IMR-90 (cell line): Measurements from ENCODE around the gene VDR. TPM values are rescaled to one million over a fixed set of nuclear protein-coding genes. Genes with fewer than 3 reads are reported as not detected.

Source experiments
- ATAC-seq: fragments of 200-7000 bp; cut with Tn5 transposase; 2 replicates; pipeline ENCODE4 v1.9.1; 2020; ENCODE audit warnings: low read depth, mild to moderate bottlenecking, moderate library complexity
- BruUV-seq: library from RNA; stranded (reverse); fragments of 400-500 nt; replicated peaks from 2 replicates; lab custom pipeline; 2021; lab: Mats Ljungman, UMichigan
- CTCF ChIA-PET: fragments of 300-600 bp; formaldehyde crosslinking; extraction: SDS; loops from one replicate; lab custom pipeline; 2021; ENCODE audit warnings: antibody characterized with exemption; lab: Yijun Ruan, JAX
- POLR2A ChIA-PET: fragments of 300-600 bp; sonication (Branson Sonifier 250); formaldehyde crosslinking; loops from one replicate; lab custom pipeline; 2022; ENCODE audit warnings: antibody characterized with exemption; ENCODE audit not compliant: unreplicated experiment; lab: Charles Lee
- DNase-seq: peaks from one replicate; pipeline ENCODE4 v3.0.0; 2013
- H2AFZ ChIP-seq: replicated peaks from 2 replicates; pipeline ENCODE3; 2013; ENCODE audit warnings: low read length, mild to moderate bottlenecking; ENCODE audit not compliant: poor library complexity
- H2AK5ac ChIP-seq: 2 replicates; pipeline ENCODE4 v1.6.1; 2013; ENCODE audit warnings: low read depth, low read length, inconsistent platforms
- H2AK9ac ChIP-seq: replicated peaks from 2 replicates; pipeline ENCODE3; 2013; ENCODE audit warnings: mild to moderate bottlenecking, low read depth, low read length, moderate library complexity; ENCODE audit not compliant: poor library complexity
- H2BK120ac ChIP-seq: 2 replicates; pipeline ENCODE4 v1.6.1; 2013; ENCODE audit warnings: low read depth, low read length, inconsistent platforms
- H2BK15ac ChIP-seq: 3 replicates; pipeline ENCODE4 v1.6.1; 2013; ENCODE audit warnings: low read depth, low read length, inconsistent platforms
- H2BK20ac ChIP-seq: 2 replicates; pipeline ENCODE4 v1.6.1; 2013; ENCODE audit warnings: low read depth, mild to moderate bottlenecking, inconsistent platforms, low read length, moderate library complexity
- H2BK5ac ChIP-seq: 2 replicates; pipeline ENCODE4 v1.6.1; 2013; ENCODE audit warnings: mild to moderate bottlenecking, low read depth, low read length, inconsistent platforms; ENCODE audit not compliant: poor library complexity, severe bottlenecking
- H3K14ac ChIP-seq: replicated peaks from 2 replicates; pipeline ENCODE4 v1.6.1; 2013; ENCODE audit warnings: low read depth, low read length, inconsistent platforms
- H3K18ac ChIP-seq: 2 replicates; pipeline ENCODE4 v1.6.1; 2013; ENCODE audit warnings: low read depth, low read length, control low read depth
- H3K23ac ChIP-seq: 2 replicates; pipeline ENCODE4 v1.6.1; 2013; ENCODE audit warnings: low read depth, low read length, inconsistent platforms
- H3K27ac ChIP-seq: 2 replicates; pipeline ENCODE4 v1.5.1; 2013; ENCODE audit warnings: mild to moderate bottlenecking, control low read depth, low read length; ENCODE audit not compliant: insufficient read depth
- H3K27me3 ChIP-seq: 2 replicates; pipeline ENCODE4 v1.6.1; 2013; ENCODE audit warnings: low read length; ENCODE audit not compliant: control insufficient read depth, insufficient read depth
- H3K36me3 ChIP-seq: 2 replicates; pipeline ENCODE4 v1.6.1; 2013; ENCODE audit warnings: low read length, mixed read lengths; ENCODE audit not compliant: control insufficient read depth, insufficient read depth
- H3K4ac ChIP-seq: 2 replicates; pipeline ENCODE4 v1.6.1; 2013; ENCODE audit warnings: low read depth, low read length, inconsistent platforms
- H3K4me1 ChIP-seq: 2 replicates; pipeline ENCODE4 v1.6.1; 2013; ENCODE audit warnings: low read length, mixed read lengths; ENCODE audit not compliant: control insufficient read depth, insufficient read depth
- H3K4me2 ChIP-seq: 2 replicates; pipeline ENCODE4 v1.6.1; 2013; ENCODE audit warnings: low read depth, mild to moderate bottlenecking, control low read depth, low read length, moderate library complexity
- H3K4me3 ChIP-seq: 2 replicates; pipeline ENCODE4 v1.5.1; 2013; ENCODE audit warnings: low read depth, mild to moderate bottlenecking, control low read depth, low read length, moderate library complexity; ENCODE audit not compliant: insufficient read depth
- H3K56ac ChIP-seq: 2 replicates; pipeline ENCODE4 v1.6.1; 2013; ENCODE audit warnings: low read length, inconsistent platforms; ENCODE audit not compliant: insufficient read depth; ENCODE audit errors: extremely low read depth
- H3K79me1 ChIP-seq, 2 experiments: 2 replicates each; pipeline ENCODE4 v1.6.1; 2013; ENCODE audit warnings: low read length in 2 of 2, inconsistent platforms in 1 of 2, low read depth in 1 of 2
- H3K9ac ChIP-seq: 2 replicates; pipeline ENCODE4 v1.6.1; 2013; ENCODE audit warnings: low read depth, low read length, control low read depth
- H3K9me1 ChIP-seq: 2 replicates; pipeline ENCODE4 v1.6.1; 2013; ENCODE audit warnings: low read length, inconsistent platforms; ENCODE audit not compliant: insufficient read depth
- H3K9me3 ChIP-seq: 2 replicates; pipeline ENCODE4 v1.6.1; 2013; ENCODE audit warnings: low read length; ENCODE audit not compliant: control insufficient read depth, insufficient read depth
- H4K20me1 ChIP-seq: 2 replicates; pipeline ENCODE4 v1.6.1; 2013; ENCODE audit warnings: low read length, inconsistent platforms; ENCODE audit not compliant: insufficient read depth
- H4K5ac ChIP-seq: 2 replicates; pipeline ENCODE4 v1.6.1; 2013; ENCODE audit warnings: mild to moderate bottlenecking, low read depth, low read length, control low read depth
- H4K8ac ChIP-seq, 2 experiments: 2 replicates each; pipeline ENCODE4 v1.6.1; 2013; ENCODE audit warnings: low read depth in 2 of 2, low read length in 2 of 2, control low read depth in 1 of 2, inconsistent platforms in 1 of 2
- H4K91ac ChIP-seq: 2 replicates; pipeline ENCODE4 v1.6.1; 2013; ENCODE audit warnings: low read depth, low read length, inconsistent platforms; ENCODE audit not compliant: insufficient read depth
- BHLHE40 ChIP-seq: fragments of 150-350 bp; IDR thresholded peaks from 2 replicates; pipeline ENCODE4 v1.6.1; 2016; ENCODE audit warnings: mild to moderate bottlenecking, low read depth, low read length
- CEBPB ChIP-seq: IDR thresholded peaks from 2 replicates; pipeline ENCODE4 v1.6.1; 2012; ENCODE audit warnings: low read depth, low read length, improper control_type of control experiment
- CHD1 ChIP-seq: IDR thresholded peaks from 2 replicates; pipeline ENCODE4 v1.6.1; 2012; ENCODE audit warnings: low read depth, low read length, improper control_type of control experiment
- ELK1 ChIP-seq: fragments of 150-350 bp; IDR thresholded peaks from 2 replicates; pipeline ENCODE4 v1.6.1; 2016; ENCODE audit warnings: low read depth, mild to moderate bottlenecking, low read length, moderate library complexity, borderline replicate concordance
- FOS ChIP-seq: fragments of 150-350 bp; IDR thresholded peaks from 2 replicates; pipeline ENCODE4 v1.6.1; 2016; ENCODE audit warnings: low read depth, low read length
- MAFK ChIP-seq: IDR thresholded peaks from 2 replicates; pipeline ENCODE4 v1.6.1; 2012; ENCODE audit warnings: low read depth, low read length, improper control_type of control experiment
- MAZ ChIP-seq: IDR thresholded peaks from 2 replicates; pipeline ENCODE4 v1.6.1; 2012; ENCODE audit warnings: low read depth, mild to moderate bottlenecking, low read length, improper control_type of control experiment, moderate library complexity, borderline replicate concordance
- MXI1 ChIP-seq: IDR thresholded peaks from 2 replicates; pipeline ENCODE4 v1.6.1; 2012; ENCODE audit warnings: low read depth, mild to moderate bottlenecking, low read length, moderate library complexity, borderline replicate concordance
- NFE2L2 ChIP-seq: fragments of 150-350 bp; IDR thresholded peaks from 2 replicates; pipeline ENCODE4 v1.6.1; 2016; ENCODE audit warnings: low read depth, mild to moderate bottlenecking, low read length
- POLR2A ChIP-seq: IDR thresholded peaks from 2 replicates; pipeline ENCODE4 v1.6.1; 2012; ENCODE audit warnings: mild to moderate bottlenecking, low read depth, low read length
- RAD21 ChIP-seq: IDR thresholded peaks from 2 replicates; pipeline ENCODE4 v1.6.1; 2012; ENCODE audit warnings: low read length, improper control_type of control experiment
- RCOR1 ChIP-seq: IDR thresholded peaks from 2 replicates; pipeline ENCODE4 v1.6.1; 2012; ENCODE audit warnings: mild to moderate bottlenecking, low read length, improper control_type of control experiment; ENCODE audit not compliant: insufficient replicate concordance
- RFX5 ChIP-seq: IDR thresholded peaks from 2 replicates; pipeline ENCODE4 v1.8.0; 2012; ENCODE audit warnings: low read depth, mild to moderate bottlenecking, low read length, moderate library complexity
- SMC3 ChIP-seq: fragments of 150-350 bp; IDR thresholded peaks from 2 replicates; pipeline ENCODE4 v1.6.1; 2016; ENCODE audit warnings: low read depth, mild to moderate bottlenecking, antibody characterized with exemption, low read length, moderate library complexity
- WGBS, 2 experiments: methylation state at CpG; one replicate each; pipeline versions ENCODE4 v1.1.5 to v1.1.7; 2013; ENCODE audit warnings: missing lambda C conversion rate in 2 of 2; ENCODE audit not compliant: insufficient read length in 1 of 2; ENCODE audit errors: extremely low coverage in 2 of 2; 5-methylcytosine and 5-hydroxymethylcytosine counted together
- dilution Hi-C: fragments of 300-500 bp; cut with HindIII; formaldehyde crosslinking; loops from one replicate; pipeline ENCODE4 v1.14.3; 2018; ENCODE audit warnings: low sequenced_read_pairs; ENCODE audit not compliant: unreplicated experiment
- in situ Hi-C: fragments of 300-500 bp; cut with MboI; formaldehyde crosslinking; loops from 3 replicates; pipeline ENCODE4 v1.14.3; 2019; ENCODE audit warnings: low sequenced_read_pairs, inconsistent platforms, mixed read lengths
- intact Hi-C: fragments of 100-400 bp; cut with micrococcal nuclease; formaldehyde crosslinking; loops from 2 replicates; pipeline ENCODE4 v1.10.0; 2022
- polyA plus RNA-seq, 3 experiments: library from polyadenylated mRNA; depleted of rRNA; stranded (reverse); fragments of >200 nt; gene quantifications; 2 replicates each; pipeline ENCODE4 v1.2.3, GENCODE V29; 2012; ENCODE audit warnings: low replicate concordance in 1 of 3
- total RNA-seq: library from RNA; depleted of rRNA; stranded (reverse); fragments of >200 nt; gene quantifications from 2 replicates; pipeline ENCODE4 v1.2.3, GENCODE V29; 2012
- TF ChIP-seq, protein P1 (sequence below): fragments of 150-350 bp; IDR thresholded peaks from 2 replicates; pipeline ENCODE4 v1.6.1; 2017; ENCODE audit warnings: mild to moderate bottlenecking, antibody characterized with exemption, low read length, low read depth

VDR gene
- total and polyA plus RNA-seq, 2 of the 4 experiments (the other 2 are of a cell fraction) = 5.4 to 8.5 TPM

- H3K4ac ChIP-seq = peak overlapping the region; percentile 92
- peaks cover 23% of the 10 kb centered on the region for H3K27me3 ChIP-seq
- H3K4me1 ChIP-seq = peaks cover 16% of the 10 kb centered on the region
- H2AFZ ChIP-seq = peak overlapping the region; percentile 87
- POLR2A ChIA-PET = no interaction called here
- peak overlapping the region; percentile 89 for H4K91ac ChIP-seq
- H3K4me2 ChIP-seq = peak overlapping the region; percentile 96
- peaks cover 17% of the 10 kb centered on the region for H3K9me1 ChIP-seq
- peak overlapping the region; percentile 76 for H2BK5ac ChIP-seq
- intact Hi-C loops (loop anchor here (1.0 to 5.0 kb wide), 3 partner anchors 23 to 52 kb away; no protein-coding TSS in a partner anchor), dilution Hi-C loops (no loop called here), in situ Hi-C loops (no loop called here)
- no peaks in the 10 kb centered on the region; the same call in 1 of the 2 replicates for H4K20me1 ChIP-seq
- peak; percentile 82 for DNase-seq
- ATAC-seq = peak; percentile 73
- no peak overlapping the region for H4K5ac ChIP-seq
- H2BK120ac ChIP-seq = peak overlapping the region; percentile 79
- peak overlapping the region; percentile 83 for H3K14ac ChIP-seq
- peak overlapping the region; percentile 55 for H3K23ac ChIP-seq
- peak overlapping the region; percentile 58 for H3K4me3 ChIP-seq
- no peaks in the 10 kb centered on the region for H3K9me3 ChIP-seq
- peak overlapping the region; percentile 43 for H3K9ac ChIP-seq
- H2AK5ac ChIP-seq = peak overlapping the region; percentile 79
- peaks cover 18 to 47% of the 10 kb centered on the region in 2 experiments for H3K79me1 ChIP-seq
- 10% methylated on average over 4 of the region's 7 CpGs; no CpG with 5 or more reads in 1 of the 2 experiments for WGBS, 2 experiments
- H2BK20ac ChIP-seq = peak overlapping the region; percentile 89
- H3K27ac ChIP-seq = peak overlapping the region; percentile 62
- H4K8ac ChIP-seq = peak overlapping the region in 1 of 2 experiments; percentile 73; a peak in 3 of 4 replicates
- H2AK9ac ChIP-seq = peak overlapping the region; percentile 81
- CTCF ChIA-PET = interaction anchor here (0.6 to 1.6 kb wide), 7 partner anchors 9 to 197 kb away, joined by 3 to 9 read pairs (median 3); partner anchors contain the start of gene TMEM106C
- peak overlapping the region; percentile 65 for H3K18ac ChIP-seq
- BruUV-seq = no TSS peak
- peak overlapping the region; percentile 55; the same call in 2 of the 3 replicates for H2BK15ac ChIP-seq
- peak overlapping the region; percentile 40; the same call in 1 of the 2 replicates for H3K56ac ChIP-seq
- H3K36me3 ChIP-seq = no peaks in the 10 kb centered on the region
- TF ChIP-seq RFX5 (no peak), FOS (peak; percentile 81; the same call in 1 of the 2 replicates), POLR2A (peak; percentile 29; the same call in 1 of the 2 replicates), MAFK (no peak), NFE2L2 (no peak), MXI1 (no peak), BHLHE40 (0 out of 2 replicates have a peak, but pooled peaks have one; percentile 24), MAZ (peak; percentile 65; the same call in 1 of the 2 replicates), ELK1 (no peak), RCOR1 (peak; percentile 10), CHD1 (no peak), CEBPB (no peak), SMC3 (0 out of 2 replicates have a peak, but pooled peaks have one; percentile 3), RAD21 (no peak)
- TF ChIP-seq, protein P1, sequence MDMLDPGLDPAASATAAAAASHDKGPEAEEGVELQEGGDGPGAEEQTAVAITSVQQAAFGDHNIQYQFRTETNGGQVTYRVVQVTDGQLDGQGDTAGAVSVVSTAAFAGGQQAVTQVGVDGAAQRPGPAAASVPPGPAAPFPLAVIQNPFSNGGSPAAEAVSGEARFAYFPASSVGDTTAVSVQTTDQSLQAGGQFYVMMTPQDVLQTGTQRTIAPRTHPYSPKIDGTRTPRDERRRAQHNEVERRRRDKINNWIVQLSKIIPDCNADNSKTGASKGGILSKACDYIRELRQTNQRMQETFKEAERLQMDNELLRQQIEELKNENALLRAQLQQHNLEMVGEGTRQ = no peak
These were observed 674 bp downstream of the VDR start for GRCh38 chr12:47903927-47904712.
